Activated naive CD4-positive, alpha-beta T cell treated with Interleukin-2 at 50 U/mL for 16 hours (primary cell): Measurements from ENCODE around the gene USP40.

ENCODE experiments used
- DNase-seq: peaks from one replicate; pipeline ENCODE4 v3.0.0-alpha.2; 2020

USP40 gene

DNA sequence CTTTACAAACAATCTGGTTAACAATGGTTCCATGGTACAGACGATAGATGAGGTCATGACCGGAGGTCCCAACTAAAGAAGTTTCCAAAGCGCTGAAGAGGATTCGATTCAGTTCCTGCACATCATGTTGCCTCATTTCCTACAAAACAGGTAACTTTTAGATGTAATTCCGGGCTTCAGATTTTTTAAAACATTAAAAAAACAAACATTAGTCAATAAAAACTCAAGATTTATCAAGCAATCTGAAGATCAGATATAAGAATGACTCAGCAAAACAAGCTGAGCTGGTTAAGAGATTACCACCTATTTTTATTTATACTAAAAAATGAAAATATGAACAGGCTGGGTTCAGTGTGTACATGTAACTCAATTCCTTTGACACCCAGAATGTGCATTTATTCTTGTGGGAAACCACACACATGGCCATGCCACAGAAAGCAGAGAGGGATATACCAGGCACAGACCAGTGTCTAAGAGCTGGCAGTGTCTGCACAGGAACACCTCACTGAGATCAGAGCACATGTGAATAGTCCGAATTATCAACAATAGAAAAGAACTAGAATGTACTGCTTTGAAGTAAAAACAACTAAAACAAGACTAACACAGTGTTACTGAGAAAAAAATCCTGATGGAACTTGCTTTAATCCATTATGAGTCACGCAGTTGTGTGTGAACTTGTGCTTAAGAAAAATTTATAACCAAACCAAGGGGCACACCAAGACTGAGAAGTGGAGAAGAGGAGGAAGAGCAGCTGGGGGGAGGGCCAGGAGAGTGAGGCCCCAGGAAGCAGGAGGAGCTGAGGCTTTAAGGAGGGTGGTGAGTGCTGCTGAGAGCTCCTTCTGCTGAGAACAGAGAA lies 9.5 kb downstream of the USP40 start:
- DNase-seq: no peak

DNA sequence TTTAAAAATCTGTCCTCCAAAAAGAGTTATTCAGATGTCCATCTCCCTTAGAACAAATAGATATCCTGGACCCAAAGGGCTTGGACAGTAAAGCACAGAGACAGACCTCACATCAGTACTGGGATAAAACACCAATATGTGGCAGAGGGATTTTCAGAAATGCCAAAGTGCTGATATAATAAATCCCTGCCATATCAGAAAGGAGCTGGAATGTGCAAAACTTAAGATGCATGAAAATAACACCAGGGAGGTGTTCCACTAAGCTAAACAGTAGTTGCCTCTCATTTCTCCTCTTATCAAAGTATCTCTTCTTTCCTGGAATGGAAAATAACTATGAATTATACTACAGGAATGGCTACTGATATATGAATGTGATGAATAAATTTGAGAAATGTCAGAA lies 13.2 kb downstream of the USP40 start:
- no peak for DNase-seq

GRCh38 chr2:233551491-233551890 lies 15.1 kb downstream of the USP40 start:
- no peak for DNase-seq

DNA sequence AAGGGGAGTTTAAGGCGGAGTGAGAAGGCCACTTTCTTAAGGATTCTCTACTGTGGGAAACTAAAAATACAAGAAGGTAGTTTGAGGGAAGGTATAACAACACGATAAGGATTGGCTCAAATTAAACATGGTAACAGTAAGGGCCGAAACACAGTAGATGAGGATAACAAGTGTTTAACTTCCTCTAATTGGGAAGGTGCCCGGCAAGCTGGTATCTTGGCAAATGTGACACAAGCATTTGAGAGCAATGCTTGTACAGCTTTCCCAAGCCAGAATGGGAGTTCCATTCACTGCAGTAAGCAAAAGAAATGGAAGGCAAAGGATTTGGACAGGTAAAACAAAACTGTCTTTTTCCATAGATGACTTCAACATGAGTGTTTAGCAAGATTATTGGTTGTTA lies 19.8 kb downstream of the USP40 start:
- DNase-seq: no peak

DNA sequence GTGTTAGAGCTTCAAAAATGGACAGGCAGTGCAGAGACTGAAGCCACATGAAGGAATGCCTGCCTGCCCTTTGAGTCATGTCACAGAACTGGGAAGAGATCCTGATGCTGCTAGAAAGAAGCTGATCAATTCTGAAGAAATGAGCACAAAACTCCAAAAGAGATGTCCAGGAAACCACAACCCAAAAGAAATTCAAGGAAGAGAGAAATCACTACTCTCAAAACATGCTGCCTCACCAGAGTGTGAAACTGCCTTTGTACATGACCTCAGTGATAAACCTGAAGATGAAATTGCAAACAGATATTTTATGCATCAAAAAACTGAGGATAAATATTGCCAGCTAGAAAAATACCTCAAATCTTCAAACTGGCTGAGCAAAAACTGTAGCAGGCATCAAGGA lies 20.5 kb downstream of the USP40 start:
- DNase-seq: no peak

DNA sequence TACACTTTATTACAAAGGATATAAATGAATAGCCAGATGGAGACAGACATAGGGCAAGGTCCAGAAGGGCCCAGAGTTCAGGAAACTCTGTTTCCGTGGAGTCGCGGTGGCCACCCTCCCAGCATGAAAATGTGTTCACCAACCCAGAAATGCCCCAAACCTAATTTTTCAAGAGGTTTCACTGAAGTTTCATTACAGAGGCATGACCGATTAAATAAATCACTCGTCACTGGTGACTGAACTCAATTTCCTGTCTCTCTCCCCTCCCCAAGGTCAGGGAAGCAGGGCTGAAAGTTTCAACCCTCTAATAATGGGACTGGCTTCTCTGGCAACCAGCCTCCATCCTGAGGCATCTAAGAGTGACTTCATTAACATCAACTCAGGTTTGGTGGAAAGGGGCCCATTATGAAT lies 22.4 kb downstream of the USP40 start:
- no peak for DNase-seq

DNA sequence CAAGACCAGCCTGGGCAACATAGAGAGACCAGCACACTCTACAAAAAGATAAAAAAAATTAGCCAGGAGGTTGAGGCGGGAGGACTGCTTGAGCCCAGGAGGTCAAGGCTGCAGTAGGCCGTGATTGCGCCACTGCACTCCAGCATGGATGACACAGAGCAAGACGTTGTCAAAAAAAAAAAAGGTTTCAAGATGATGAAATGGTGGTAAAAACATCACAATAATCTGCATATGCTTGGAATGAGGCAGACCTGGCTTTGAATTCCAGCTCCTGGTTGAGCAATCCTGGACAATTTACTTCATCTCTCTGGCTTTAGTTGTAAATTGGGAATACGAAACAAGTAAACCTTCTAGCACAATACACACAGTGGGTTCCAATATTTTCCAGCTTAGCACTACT lies 24.1 kb downstream of the USP40 start:
- DNase-seq: no peak

DNA sequence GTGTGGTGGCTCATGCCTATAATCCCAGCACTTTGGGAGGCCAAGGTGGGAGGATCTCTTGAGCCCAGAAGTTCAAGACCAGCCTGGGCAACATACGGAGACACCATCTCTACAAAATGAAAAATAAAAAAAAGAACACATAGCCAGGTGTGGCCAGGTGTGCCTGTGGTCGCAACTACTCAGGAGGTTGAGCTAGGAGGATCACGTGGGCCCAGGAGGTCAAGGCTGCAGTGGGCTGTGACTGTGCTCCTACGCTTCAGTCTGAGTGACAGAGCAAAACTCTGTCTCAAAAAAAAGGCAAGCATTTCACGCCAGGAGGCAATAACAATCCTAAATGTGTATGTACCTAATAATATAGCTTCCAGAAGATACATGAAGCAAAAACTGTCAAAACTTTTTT lies 27.8 kb downstream of the USP40 start:
- DNase-seq: no peak

DNA sequence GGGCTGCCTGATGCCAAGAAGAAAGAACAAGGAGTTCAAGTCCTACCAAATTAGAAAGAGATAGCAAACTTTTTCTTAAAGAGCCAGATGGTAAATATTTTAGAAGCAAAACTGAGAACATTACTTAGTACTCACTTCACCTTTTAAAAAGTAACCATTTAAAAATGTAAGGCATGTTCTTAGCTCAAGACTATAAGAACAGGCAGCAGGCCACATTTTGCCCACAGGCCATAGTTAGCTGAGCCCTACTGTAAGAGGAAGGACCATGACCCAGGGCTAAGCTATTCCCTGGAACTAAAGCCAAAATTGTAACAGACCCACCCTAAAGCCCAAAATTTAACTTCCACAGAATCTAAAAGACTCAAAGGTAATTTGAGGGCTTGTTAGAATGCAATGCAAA lies 31.3 kb downstream of the USP40 start:
- DNase-seq: no peak

DNA sequence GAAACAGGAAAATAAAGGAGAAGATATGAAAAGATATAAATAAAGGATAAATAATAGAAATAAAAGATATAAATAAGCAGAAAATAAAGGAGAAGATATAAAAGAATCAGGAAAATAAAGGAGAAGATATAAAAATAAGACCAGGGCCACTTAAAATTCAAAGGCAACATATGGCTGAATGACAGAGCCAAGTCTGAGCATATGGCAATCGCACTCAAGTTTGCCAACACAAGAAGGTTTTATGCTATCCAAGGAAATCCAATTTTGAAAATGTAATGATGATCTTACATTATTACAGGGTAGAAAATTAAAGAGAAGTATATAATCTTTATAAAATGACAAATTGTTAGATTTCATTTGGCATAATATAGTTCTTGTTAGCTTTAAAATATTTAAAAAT lies 33.6 kb downstream of the USP40 start:
- no peak for DNase-seq

DNA sequence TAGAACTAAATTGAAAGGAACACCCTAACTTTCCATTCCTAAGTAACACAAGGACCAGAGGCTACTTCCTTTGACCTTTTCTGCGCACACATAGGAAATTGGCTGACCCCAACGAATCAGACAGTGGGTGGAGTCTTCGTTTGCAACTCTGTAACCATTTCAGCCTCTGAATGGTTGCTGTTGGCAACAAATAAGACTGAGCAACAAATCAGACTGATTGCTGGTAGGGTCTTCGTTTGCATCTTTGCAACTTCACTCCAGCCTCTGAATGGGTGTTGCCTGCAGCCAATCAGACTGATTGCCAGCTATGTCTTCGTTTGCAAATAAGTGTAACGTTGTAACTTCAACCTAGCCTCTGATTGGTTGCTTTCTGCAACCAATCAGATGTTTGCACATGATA lies 34.6 kb downstream of the USP40 start:
- DNase-seq: no peak

DNA sequence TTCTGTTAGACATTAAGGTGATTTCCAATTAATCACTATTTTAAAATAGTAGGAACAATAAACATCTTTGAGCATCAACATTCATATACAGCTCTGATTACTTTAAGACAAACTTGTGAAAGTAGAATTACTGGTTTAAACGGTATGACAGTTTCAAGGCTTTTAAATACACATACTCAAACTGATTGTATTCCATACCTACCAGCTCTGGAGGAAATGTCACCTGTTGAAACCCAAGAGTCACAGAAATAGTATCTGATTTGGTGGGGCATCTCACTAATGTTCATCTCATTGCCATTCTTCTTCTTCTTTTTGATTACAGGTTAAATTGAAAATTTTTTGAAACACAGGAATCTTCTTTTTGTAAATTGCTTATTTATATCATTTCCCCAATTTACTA lies 36.2 kb downstream of the USP40 start:
- no peak for DNase-seq

GRCh38 chr2:233528182-233528581 lies 38.4 kb downstream of the USP40 start:
- no peak for DNase-seq

DNA sequence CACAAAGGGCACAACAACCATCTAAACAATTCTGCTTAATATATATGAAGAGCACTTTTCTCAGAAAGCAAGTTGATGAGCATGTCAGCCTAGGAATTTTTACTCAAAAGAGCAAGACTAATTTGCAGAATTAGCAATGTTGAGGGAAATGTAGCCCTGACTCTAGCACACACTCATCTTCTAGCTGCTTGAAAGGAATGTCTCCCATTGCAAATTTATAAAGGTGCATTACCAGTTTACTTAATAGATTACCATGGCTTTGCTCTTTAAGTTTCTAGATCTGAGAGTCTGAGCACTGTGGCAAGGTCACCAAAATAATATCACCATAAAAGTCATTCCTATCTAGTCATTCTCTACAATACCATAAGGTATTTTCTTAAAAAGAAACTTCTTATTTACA lies 40.8 kb downstream of the USP40 start:
- DNase-seq: no peak

GRCh38 chr2:233519787-233520611 lies 46.6 kb downstream of the USP40 start:
- no peak for DNase-seq

GRCh38 chr2:233513953-233514655 lies 52.5 kb downstream of the USP40 start:
- DNase-seq: no peak

GRCh38 chr2:233503947-233504637 lies 62.5 kb downstream of the USP40 start:
- DNase-seq: no peak

DNA sequence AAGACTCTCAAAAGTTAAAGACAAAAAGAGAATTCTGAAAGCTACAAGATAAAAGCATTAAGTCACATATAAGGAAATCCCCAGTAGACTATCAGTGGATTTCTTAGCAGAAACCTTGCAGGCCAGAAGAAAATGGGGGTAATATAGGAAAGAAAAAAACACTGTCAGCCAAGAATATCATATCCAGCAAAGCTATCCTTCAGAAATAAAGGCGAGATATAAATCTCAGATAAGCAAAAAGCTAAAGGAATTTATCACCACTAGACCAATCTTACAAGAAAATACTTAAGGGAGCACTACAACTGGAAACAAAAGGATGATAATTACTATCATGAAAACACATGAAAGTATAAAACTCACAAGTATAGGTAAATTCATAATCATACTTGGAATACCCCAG lies 63.1 kb downstream of the USP40 start:
- DNase-seq: no peak

DNA sequence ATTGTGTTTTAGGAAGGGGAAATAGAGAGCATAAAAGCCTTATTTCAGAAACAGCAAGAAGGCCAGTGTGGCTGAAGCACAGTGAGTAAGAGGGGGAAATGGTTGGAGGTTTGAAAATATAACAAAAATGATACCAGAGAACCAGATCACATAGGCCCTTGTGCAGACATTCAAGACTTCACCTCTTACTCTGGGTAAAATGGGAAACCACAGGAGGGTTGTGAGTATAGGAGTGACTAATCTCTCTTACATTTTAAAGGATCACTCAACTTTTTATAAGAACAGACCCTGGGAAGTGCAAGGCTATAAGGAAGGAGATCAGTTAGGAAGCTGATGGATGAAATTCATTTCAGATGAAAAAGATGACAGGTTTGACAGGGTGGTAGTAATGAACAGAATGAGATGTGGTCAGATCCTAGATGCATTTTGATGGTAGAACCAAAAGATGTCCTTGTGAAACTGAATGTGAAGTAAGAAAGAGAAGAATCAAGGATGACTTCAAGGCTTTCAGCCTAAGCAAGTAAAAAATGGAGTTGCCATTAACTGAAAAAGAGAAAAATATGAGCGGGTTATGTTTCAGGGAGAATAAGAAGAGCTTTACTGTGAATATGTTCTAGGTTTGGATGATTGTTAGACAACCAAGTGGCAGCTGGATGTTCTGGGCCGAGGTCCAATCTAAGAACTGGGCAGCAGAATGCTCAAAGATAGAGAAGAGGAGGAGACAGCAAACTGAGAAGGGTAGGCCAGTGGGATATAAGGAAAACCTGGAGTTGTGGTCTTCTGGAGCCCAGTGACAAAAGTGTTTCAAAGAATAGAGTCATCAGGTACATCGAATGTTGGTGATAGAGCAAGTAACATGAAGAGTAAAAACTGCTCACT lies 65.1 kb downstream of the USP40 start:
- DNase-seq: no peak

DNA sequence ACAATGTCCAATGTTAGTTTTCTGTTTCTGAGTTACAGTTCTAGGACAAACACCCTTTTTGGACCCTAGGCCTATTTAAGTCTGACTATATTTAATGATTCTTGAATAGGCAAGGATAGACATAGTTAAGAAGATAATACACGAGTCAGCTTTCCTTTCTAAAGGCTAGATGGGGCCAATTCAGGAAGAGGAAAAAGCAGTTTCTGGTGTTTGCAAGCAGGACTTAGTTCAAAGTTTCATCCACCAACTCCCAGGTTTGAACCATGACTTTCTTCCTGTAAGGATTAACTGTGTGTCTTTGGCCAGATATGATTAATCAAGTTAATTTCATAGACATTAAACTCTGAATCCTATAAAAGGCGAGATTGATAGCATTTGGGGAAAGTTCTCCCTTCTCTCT lies 66.7 kb downstream of the USP40 start:
- DNase-seq: no peak

GRCh38 chr2:233498126-233498525 lies 68.5 kb downstream of the USP40 start:
- no peak for DNase-seq

DNA sequence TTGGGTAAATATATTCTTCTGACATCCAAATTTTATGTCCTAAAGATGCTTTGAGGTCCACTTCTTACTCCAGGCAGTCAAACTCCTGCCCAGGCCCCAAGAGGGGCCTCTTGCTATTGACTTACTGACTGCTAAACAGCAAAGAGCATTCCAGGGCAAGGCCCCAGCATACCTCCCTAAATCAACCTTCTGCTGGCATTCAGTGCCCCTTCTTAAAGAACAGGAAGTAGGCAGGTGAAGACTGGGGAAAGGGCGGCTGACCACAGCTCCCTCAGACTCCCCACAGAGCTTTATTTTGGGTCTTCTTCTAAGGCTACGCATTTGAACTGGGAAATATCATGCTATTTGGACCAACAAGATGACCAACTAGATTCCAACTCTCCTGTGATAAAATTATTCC lies 68.9 kb downstream of the USP40 start:
- DNase-seq: no peak
